H1 (cell line): ENCODE data around the gene ROR1. TPM values are rescaled to one million over a fixed set of nuclear protein-coding genes. Genes with fewer than 3 reads are reported as not detected.

Source experiments
- CTCF ChIA-PET: fragments of 300-600 bp; sonication (Branson Sonifier 250); formaldehyde crosslinking; loops from one replicate; lab custom pipeline; 2021; ENCODE audit not compliant: partially characterized antibody; lab: Charles Lee
- POLR2A ChIA-PET: fragments of 300-600 bp; sonication (Branson Sonifier 250); formaldehyde crosslinking; loops from one replicate; lab custom pipeline; 2021; ENCODE audit warnings: inconsistent platforms; ENCODE audit not compliant: partially characterized antibody; lab: Charles Lee
- DNase-seq, 2 experiments: peaks; one replicate each; pipeline versions ENCODE4 v3.0.0 to v3.0.0-alpha.2; 2010 to 2022; ENCODE audit warnings: low spot score in 2 of 2, low read depth in 1 of 2, mixed read lengths in 1 of 2
- FAIRE-seq: peaks from 2 replicates; lab custom pipeline; 2011; peaks lifted over from hg19 to GRCh38; lab: Jason Lieb, UNC
- H2AFZ ChIP-seq: 2 replicates; pipeline ENCODE4 v1.8.1; 2012; ENCODE audit warnings: low read length, inconsistent platforms
- H2AK5ac ChIP-seq: 2 replicates; pipeline ENCODE4 v1.6.1; 2013; ENCODE audit warnings: low read depth, low read length
- H2BK120ac ChIP-seq: replicated peaks from 2 replicates; pipeline ENCODE3; 2013; ENCODE audit warnings: low read depth, low read length, inconsistent platforms
- H2BK12ac ChIP-seq: 2 replicates; pipeline ENCODE4 v1.6.1; 2013; ENCODE audit warnings: low read depth, low read length
- H2BK15ac ChIP-seq: 2 replicates; pipeline ENCODE4 v1.6.1; 2013; ENCODE audit warnings: low read length
- H2BK20ac ChIP-seq: 2 replicates; pipeline ENCODE4 v1.6.1; 2013; ENCODE audit warnings: low read length
- H2BK5ac ChIP-seq: 2 replicates; pipeline ENCODE4 v1.6.1; 2013; ENCODE audit warnings: low read depth, low read length
- H3K14ac ChIP-seq: 2 replicates; pipeline ENCODE4 v1.6.1; 2013; ENCODE audit warnings: inconsistent platforms; ENCODE audit not compliant: insufficient read length
- H3K18ac ChIP-seq: 2 replicates; pipeline ENCODE4 v1.6.1; 2013; ENCODE audit warnings: low read length; ENCODE audit errors: extremely low read depth
- H3K23ac ChIP-seq: 2 replicates; pipeline ENCODE4 v1.6.1; 2013; ENCODE audit warnings: inconsistent platforms; ENCODE audit not compliant: insufficient read length
- H3K23me2 ChIP-seq: 2 replicates; pipeline ENCODE4 v1.6.1; 2013; ENCODE audit warnings: low read depth, low read length
- H3K27ac ChIP-seq: 2 replicates; pipeline ENCODE4 v1.6.1; 2011; ENCODE audit warnings: low read depth, low read length, inconsistent platforms
- H3K27me3 ChIP-seq, 4 experiments: replicated peaks in 1 of 4; 1 replicate in 1 of 4; 2 replicates in 3 of 4; pipeline versions ENCODE4 v1.6.1 to v1.8.1; 2011 to 2013; ENCODE audit warnings: low read length in 3 of 4, mild to moderate bottlenecking in 3 of 4, inconsistent platforms in 2 of 4, mixed read lengths in 2 of 4, moderate library complexity in 1 of 4; ENCODE audit not compliant: control insufficient read depth in 3 of 4, insufficient read depth in 3 of 4; ENCODE audit errors: extremely low read depth in 1 of 4
- H3K36me3 ChIP-seq, 4 experiments: 2 replicates each; pipeline versions ENCODE4 v1.6.1 to v1.8.1; 2011 to 2013; ENCODE audit warnings: mild to moderate bottlenecking in 4 of 4, low read length in 3 of 4, moderate library complexity in 2 of 4, control low read depth in 1 of 4, inconsistent platforms in 1 of 4; ENCODE audit not compliant: insufficient read depth in 4 of 4, control insufficient read depth in 2 of 4
- H3K4ac ChIP-seq: replicated peaks from 2 replicates; pipeline ENCODE3; 2013; ENCODE audit warnings: low read length, low read depth, mixed read lengths, inconsistent platforms; ENCODE audit not compliant: insufficient read length
- H3K4me1 ChIP-seq, 4 experiments: replicated peaks in 1 of 4; 1 replicate in 1 of 4; 2 replicates in 3 of 4; pipeline versions ENCODE4 v1.6.1 to v1.8.1; 2011 to 2013; ENCODE audit warnings: low read length in 3 of 4, inconsistent platforms in 2 of 4, mixed read lengths in 1 of 4; ENCODE audit not compliant: insufficient read depth in 4 of 4, control insufficient read depth in 3 of 4
- H3K4me2 ChIP-seq, 2 experiments: 2 replicates each; pipeline versions ENCODE4 v1.6.1 to v1.8.1; 2011 to 2013; ENCODE audit warnings: low read depth in 2 of 2, low read length in 2 of 2, control low read depth in 1 of 2, inconsistent platforms in 1 of 2, mild to moderate bottlenecking in 1 of 2; ENCODE audit not compliant: insufficient read depth in 1 of 2
- H3K4me3 ChIP-seq, 4 experiments: fragments of 200-600, 300-600 bp in 1 of 4; sonication (generic), shearing (Covaris generic), sonication (Bioruptor Twin) in 1 of 4; 2 replicates each; pipeline versions ENCODE4 v1.5.1 to v1.8.1; 2011 to 2016; ENCODE audit warnings: low read length in 4 of 4, low read depth in 3 of 4, control low read depth in 2 of 4, inconsistent platforms in 2 of 4, mild to moderate bottlenecking in 2 of 4, mixed read lengths in 1 of 4, moderate library complexity in 1 of 4; ENCODE audit not compliant: insufficient read depth in 2 of 4; ENCODE audit errors: extremely low read depth in 1 of 4
- H3K56ac ChIP-seq: replicated peaks from 2 replicates; pipeline ENCODE3; 2013; ENCODE audit warnings: low read depth, mild to moderate bottlenecking, mixed read lengths, low read length, inconsistent platforms; ENCODE audit not compliant: insufficient read length
- H3K79me1 ChIP-seq: 2 replicates; pipeline ENCODE4 v1.6.1; 2013; ENCODE audit warnings: low read depth, low read length, control low read depth
- H3K79me2 ChIP-seq, 2 experiments: 2 replicates each; pipeline versions ENCODE4 v1.6.1 to v1.8.1; 2012 to 2013; ENCODE audit warnings: low read length in 2 of 2, mild to moderate bottlenecking in 2 of 2, inconsistent platforms in 1 of 2; ENCODE audit not compliant: insufficient read depth in 2 of 2, control insufficient read depth in 1 of 2
- H3K9ac ChIP-seq, 4 experiments: replicated peaks in 1 of 4; 1 replicate in 1 of 4; 2 replicates in 3 of 4; pipeline versions ENCODE4 v1.6.1 to v1.8.1; 2011 to 2013; ENCODE audit warnings: low read depth in 3 of 4, low read length in 3 of 4, control low read depth in 2 of 4, mild to moderate bottlenecking in 2 of 4, moderate library complexity in 2 of 4, inconsistent platforms in 1 of 4; ENCODE audit errors: extremely low read depth in 1 of 4
- H3K9me3 ChIP-seq, 2 experiments: 2 replicates each; pipeline versions ENCODE4 v1.6.1 to v1.8.1; 2012 to 2013; ENCODE audit warnings: mild to moderate bottlenecking in 2 of 2, moderate library complexity in 2 of 2, control low read depth in 1 of 2, inconsistent platforms in 1 of 2, low read depth in 1 of 2, low read length in 1 of 2, mixed read lengths in 1 of 2; ENCODE audit not compliant: insufficient read depth in 2 of 2
- H4K20me1 ChIP-seq, 2 experiments: replicated peaks in 1 of 2; 2 replicates each; pipeline versions ENCODE3 to v1.8.1; 2011 to 2013; ENCODE audit warnings: inconsistent platforms in 2 of 2, low read length in 2 of 2, mild to moderate bottlenecking in 1 of 2; ENCODE audit not compliant: insufficient read depth in 2 of 2, control insufficient read depth in 1 of 2
- H4K5ac ChIP-seq: 2 replicates; pipeline ENCODE4 v1.6.1; 2013; ENCODE audit warnings: low read length, low read depth, mixed read lengths, inconsistent platforms; ENCODE audit not compliant: insufficient read length
- H4K8ac ChIP-seq: 2 replicates; pipeline ENCODE4 v1.8.0; 2013; ENCODE audit warnings: mild to moderate bottlenecking, moderate library complexity, low read length, inconsistent platforms; ENCODE audit not compliant: insufficient read depth; ENCODE audit errors: extremely low read depth
- H4K91ac ChIP-seq: replicated peaks from 2 replicates; pipeline ENCODE3; 2013; ENCODE audit warnings: low read length, mixed read lengths, inconsistent platforms; ENCODE audit not compliant: insufficient read length
- BRCA1 ChIP-seq: IDR thresholded peaks from 2 replicates; pipeline ENCODE4 v1.6.1; 2012; ENCODE audit warnings: low read depth, low read length, improper control_type of control experiment
- CBX5 ChIP-seq: fragments of 300-800, 300-1000 bp; sonication (generic); IDR thresholded peaks from 2 replicates; pipeline ENCODE4 v1.7.1; 2016; ENCODE audit warnings: antibody characterized with exemption, low read length, low read depth
- MAFK ChIP-seq: IDR thresholded peaks from 2 replicates; pipeline ENCODE4 v1.6.1; 2012; ENCODE audit warnings: low read depth, mild to moderate bottlenecking, improper control_type of control experiment, low read length
- RBBP5 ChIP-seq: IDR thresholded peaks from 2 replicates; pipeline ENCODE4 v1.7.1; 2012; ENCODE audit warnings: low read depth, mild to moderate bottlenecking, inconsistent platforms, low read length, moderate library complexity, borderline replicate concordance
- YY1 ChIP-seq: IDR thresholded peaks from 2 replicates; pipeline ENCODE4 v1.6.1; 2011; ENCODE audit warnings: low read depth, mild to moderate bottlenecking, low read length
- WGBS, 2 experiments: shearing (Covaris generic) in 1 of 2; methylation state at CpG; one replicate each; pipeline versions ENCODE4 v1.1.6 to v1.1.7; 2013 to 2015; ENCODE audit warnings: low lambda C conversion rate in 2 of 2, mixed read lengths in 2 of 2, inconsistent platforms in 1 of 2, low coverage in 1 of 2, missing lambda C conversion rate in 1 of 2; ENCODE audit not compliant: insufficient replicate concordance in 2 of 2, insufficient coverage in 1 of 2, insufficient read length in 1 of 2; ENCODE audit errors: extremely low coverage in 1 of 2, missing lambda C conversion rate in 1 of 2; 5-methylcytosine and 5-hydroxymethylcytosine counted together
- polyA plus RNA-seq, 7 experiments: library from polyadenylated mRNA; depleted of rRNA in 3 of 7; stranded (reverse) in 5 of 7; unstranded in 2 of 7; fragments of >200 nt in 5 of 7; fragments of 200-250 nt in 2 of 7; gene quantifications; 1 replicate in 5 of 7; 2 replicates in 1 of 7; 4 replicates in 1 of 7; pipeline versions ENCODE4 v1.2.1 to v1.2.3, GENCODE V29; 2011 to 2013; ENCODE audit warnings: missing spikeins in 2 of 7, mixed read lengths in 2 of 7
- total RNA-seq: library from RNA; stranded (reverse); fragmentation: NEBNext Ultra II Directional; extraction: Animal tissue kit (Norgen Biotek cat#: 25700); gene quantifications from 2 replicates; pipeline ENCODE4 v1.2.1, GENCODE V29; 2021

Gene ROR1
- total and polyA plus RNA-seq, 2 of the 8 experiments (the other 6 are each of a cell fraction or from before 2014, with no cell fraction given) = 33.6 to 73.6 TPM

DNA sequence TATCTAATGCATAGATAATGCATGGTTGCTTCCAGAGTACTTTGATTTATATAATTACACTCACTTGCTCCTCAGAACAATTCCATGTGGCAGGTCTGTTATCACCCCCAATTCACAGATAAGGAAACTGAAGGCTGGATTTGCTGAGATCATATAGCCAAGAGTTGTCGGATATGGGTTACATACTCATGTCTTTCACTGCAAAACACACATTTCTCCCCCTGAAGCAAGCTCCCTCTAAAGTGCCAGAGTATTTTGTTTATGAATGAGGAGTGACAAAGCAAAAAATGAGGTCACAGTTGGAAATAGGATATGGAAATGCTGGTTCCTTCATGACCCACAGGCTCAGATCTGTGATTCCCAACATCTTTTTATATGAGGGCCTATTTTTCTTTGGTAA, 134.2 kb downstream of the ROR1 start:
- H4K91ac ChIP-seq = no peak overlapping the region
- peaks cover 7% of the 10 kb centered on the region; the same call in 1 of the 2 replicates for H3K79me1 ChIP-seq
- peak overlapping the region; percentile 54; the same call in 1 of the 2 replicates for H3K27ac ChIP-seq
- no peak overlapping the region for H3K23ac ChIP-seq
- H3K79me2 ChIP-seq = peaks cover 15 to 99% of the 10 kb centered on the region in 2 experiments; a peak in 3 of 4 replicates
- H3K14ac ChIP-seq = no peak overlapping the region
- no peak overlapping the region for H3K4ac ChIP-seq
- ChIA-PET POLR2A (interaction anchor here (1.1 to 1.6 kb wide), 4 partner anchors 13 to 128 kb away, joined by 3 to 7 read pairs (median 4); no protein-coding TSS in a partner anchor), CTCF (interaction anchor here (1.0 to 10.3 kb wide), 2 partner anchors 12 to 229 kb away, joined by 3 to 74 read pairs; no protein-coding TSS in a partner anchor)
- no peaks in the 10 kb centered on the region for H3K9me3 ChIP-seq
- DNase-seq = no peak
- H2BK12ac ChIP-seq = no peak overlapping the region
- H4K20me1 ChIP-seq = peaks cover 3 to 7% of the 10 kb centered on the region in 2 experiments
- no peaks in the 10 kb centered on the region for H3K27me3 ChIP-seq
- FAIRE-seq = no peak
- no peak overlapping the region for H2AK5ac ChIP-seq
- no peak overlapping the region for H2BK20ac ChIP-seq
- 11% methylated on average over 1 of the region's 1 CpG; no CpG with 5 or more reads in 1 of the 2 experiments for WGBS, 2 experiments
- no peaks in the 10 kb centered on the region for H3K23me2 ChIP-seq
- no peak overlapping the region for H2AFZ ChIP-seq
- no peak overlapping the region for H4K8ac ChIP-seq
- peaks cover 6 to 48% (median 31%) of the 10 kb centered on the region in 4 experiments for H3K4me1 ChIP-seq
- H2BK120ac ChIP-seq = no peak overlapping the region
- no peak overlapping the region for H2BK15ac ChIP-seq
- no peak overlapping the region for H3K9ac ChIP-seq
- H4K5ac ChIP-seq = no peak overlapping the region
- H3K18ac ChIP-seq = no peak overlapping the region
- peak overlapping the region in 1 of 4 experiments; percentile 16; a peak in 1 of 8 replicates for H3K4me3 ChIP-seq
- H2BK5ac ChIP-seq = no peak overlapping the region
- H3K56ac ChIP-seq = no peak overlapping the region
- no peaks in the 10 kb centered on the region for H3K36me3 ChIP-seq
- peak overlapping the region; percentile 42 to 54 for H3K4me2 ChIP-seq
- TF ChIP-seq MAFK (peak; percentile 78), BRCA1 (no peak), CBX5 (no peak), YY1 (no peak), RBBP5 (no peak)
- TF ChIP-seq, all 59 proteins: peak for 1
